Neural crest cell (in vitro differentiated cells): ENCODE measurements around the gene GARNL3. TPM values are rescaled to one million over a fixed set of nuclear protein-coding genes. Genes with fewer than 3 reads are reported as not detected.

ENCODE experiments used
- DNase-seq: peaks from one replicate; pipeline ENCODE4 v3.0.0; 2021; ENCODE audit warnings: low read depth, mixed read lengths, low spot score
- H3K27ac Mint-ChIP-seq: one replicate; pipeline ENCODE4 v1.8.0; 2021; ENCODE audit warnings: mild to moderate bottlenecking, mixed read lengths; ENCODE audit not compliant: unreplicated experiment
- H3K27me3 Mint-ChIP-seq: 2 replicates; pipeline ENCODE4 v1.8.0; 2021; ENCODE audit warnings: low read depth, mild to moderate bottlenecking, mixed read lengths
- H3K36me3 Mint-ChIP-seq: 2 replicates; pipeline ENCODE4 v1.8.0; 2021; ENCODE audit warnings: low read depth, mild to moderate bottlenecking, mixed read lengths
- H3K4me1 Mint-ChIP-seq: 2 replicates; pipeline ENCODE4 v1.8.0; 2021; ENCODE audit warnings: mixed read lengths
- H3K4me3 Mint-ChIP-seq: one replicate; pipeline ENCODE4 v1.8.0; 2021; ENCODE audit warnings: mild to moderate bottlenecking, mixed read lengths
- H3K9me3 Mint-ChIP-seq: 2 replicates; pipeline ENCODE4 v1.8.0; 2021; ENCODE audit warnings: mixed read lengths
- long read RNA-seq: library from polyadenylated mRNA; unstranded; transcript quantifications from one replicate; pipeline ENCODE4 v2.0.0, GENCODE V29; 2020
- total RNA-seq: library from RNA; stranded (reverse); gene quantifications from 2 replicates; pipeline ENCODE4 v1.2.1, GENCODE V29; 2021
- TF ChIP-seq, protein P1 (sequence below): fragments of 200-600 bp; sonication (generic); conservative IDR thresholded peaks from 2 replicates; pipeline ENCODE4 v1.5.0; 2021; ENCODE audit warnings: antibody characterized with exemption, mild to moderate bottlenecking

GARNL3 gene, protein sequence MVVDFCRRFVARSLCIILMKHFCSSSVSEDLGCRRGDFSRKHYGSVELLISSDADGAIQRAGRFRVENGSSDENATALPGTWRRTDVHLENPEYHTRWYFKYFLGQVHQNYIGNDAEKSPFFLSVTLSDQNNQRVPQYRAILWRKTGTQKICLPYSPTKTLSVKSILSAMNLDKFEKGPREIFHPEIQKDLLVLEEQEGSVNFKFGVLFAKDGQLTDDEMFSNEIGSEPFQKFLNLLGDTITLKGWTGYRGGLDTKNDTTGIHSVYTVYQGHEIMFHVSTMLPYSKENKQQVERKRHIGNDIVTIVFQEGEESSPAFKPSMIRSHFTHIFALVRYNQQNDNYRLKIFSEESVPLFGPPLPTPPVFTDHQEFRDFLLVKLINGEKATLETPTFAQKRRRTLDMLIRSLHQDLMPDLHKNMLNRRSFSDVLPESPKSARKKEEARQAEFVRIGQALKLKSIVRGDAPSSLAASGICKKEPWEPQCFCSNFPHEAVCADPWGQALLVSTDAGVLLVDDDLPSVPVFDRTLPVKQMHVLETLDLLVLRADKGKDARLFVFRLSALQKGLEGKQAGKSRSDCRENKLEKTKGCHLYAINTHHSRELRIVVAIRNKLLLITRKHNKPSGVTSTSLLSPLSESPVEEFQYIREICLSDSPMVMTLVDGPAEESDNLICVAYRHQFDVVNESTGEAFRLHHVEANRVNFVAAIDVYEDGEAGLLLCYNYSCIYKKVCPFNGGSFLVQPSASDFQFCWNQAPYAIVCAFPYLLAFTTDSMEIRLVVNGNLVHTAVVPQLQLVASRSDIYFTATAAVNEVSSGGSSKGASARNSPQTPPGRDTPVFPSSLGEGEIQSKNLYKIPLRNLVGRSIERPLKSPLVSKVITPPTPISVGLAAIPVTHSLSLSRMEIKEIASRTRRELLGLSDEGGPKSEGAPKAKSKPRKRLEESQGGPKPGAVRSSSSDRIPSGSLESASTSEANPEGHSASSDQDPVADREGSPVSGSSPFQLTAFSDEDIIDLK
- total RNA-seq, result 10.3 and 10.5 TPM in 2 replicates
- long read RNA-seq, partial matches to known transcripts, result 1 of 8 reads
- long read RNA-seq, other reads (novel, unspliced or antisense), result 7 of 8 reads

DNA sequence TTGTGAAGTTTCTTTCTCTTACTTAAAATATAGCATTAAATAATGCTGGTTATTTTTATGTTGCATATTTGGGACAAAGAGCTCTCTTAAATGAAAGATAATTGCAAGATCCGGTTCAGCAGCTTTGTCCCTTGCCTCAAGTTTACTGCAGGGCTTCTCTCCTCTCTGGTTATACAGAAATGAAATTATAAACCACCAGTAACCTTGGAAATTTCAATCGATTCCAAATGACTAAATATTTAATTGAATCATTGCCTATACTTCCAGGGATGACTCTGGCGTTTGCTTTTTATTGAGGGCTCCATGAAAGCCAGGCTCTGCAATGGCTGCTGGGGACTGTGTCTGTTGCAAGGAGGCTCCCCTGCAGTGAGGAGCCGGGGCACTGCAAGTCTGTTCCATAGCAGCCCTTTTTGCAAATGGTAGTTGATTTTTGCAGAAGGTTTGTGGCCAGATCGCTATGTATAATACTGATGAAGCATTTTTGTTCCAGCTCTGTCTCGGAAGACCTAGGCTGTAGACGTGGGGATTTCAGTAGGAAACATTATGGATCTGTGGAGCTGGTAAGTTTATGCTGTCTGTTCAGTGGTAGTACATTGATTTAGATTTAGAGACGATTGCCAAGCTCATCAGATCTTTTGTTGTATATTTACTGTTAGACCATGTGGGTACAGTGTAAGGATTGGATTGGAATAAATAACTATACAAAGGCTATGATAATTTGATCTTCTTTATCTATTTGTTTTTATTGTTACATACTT is at the start of gene GARNL3:
GARNL3 (plus strand) TSS at position 313 of the 758 bp plus-strand sequence; CDS start at position 417, 104 bp downstream.
- Mint-ChIP-seq H3K36me3 (no peaks in the 10 kb centered on the region), H3K9me3 (no peaks in the 10 kb centered on the region), H3K4me3 (no peak within 1 kb of the TSS), H3K27ac (no peak within 1 kb of the TSS), H3K27me3 (no peaks in the 10 kb centered on the region), H3K4me1 (peaks cover 12% of the 10 kb centered on the region)
- TF ChIP-seq, protein P1, sequence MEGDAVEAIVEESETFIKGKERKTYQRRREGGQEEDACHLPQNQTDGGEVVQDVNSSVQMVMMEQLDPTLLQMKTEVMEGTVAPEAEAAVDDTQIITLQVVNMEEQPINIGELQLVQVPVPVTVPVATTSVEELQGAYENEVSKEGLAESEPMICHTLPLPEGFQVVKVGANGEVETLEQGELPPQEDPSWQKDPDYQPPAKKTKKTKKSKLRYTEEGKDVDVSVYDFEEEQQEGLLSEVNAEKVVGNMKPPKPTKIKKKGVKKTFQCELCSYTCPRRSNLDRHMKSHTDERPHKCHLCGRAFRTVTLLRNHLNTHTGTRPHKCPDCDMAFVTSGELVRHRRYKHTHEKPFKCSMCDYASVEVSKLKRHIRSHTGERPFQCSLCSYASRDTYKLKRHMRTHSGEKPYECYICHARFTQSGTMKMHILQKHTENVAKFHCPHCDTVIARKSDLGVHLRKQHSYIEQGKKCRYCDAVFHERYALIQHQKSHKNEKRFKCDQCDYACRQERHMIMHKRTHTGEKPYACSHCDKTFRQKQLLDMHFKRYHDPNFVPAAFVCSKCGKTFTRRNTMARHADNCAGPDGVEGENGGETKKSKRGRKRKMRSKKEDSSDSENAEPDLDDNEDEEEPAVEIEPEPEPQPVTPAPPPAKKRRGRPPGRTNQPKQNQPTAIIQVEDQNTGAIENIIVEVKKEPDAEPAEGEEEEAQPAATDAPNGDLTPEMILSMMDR, result no peak
- DNase-seq, result no peak

DNA sequence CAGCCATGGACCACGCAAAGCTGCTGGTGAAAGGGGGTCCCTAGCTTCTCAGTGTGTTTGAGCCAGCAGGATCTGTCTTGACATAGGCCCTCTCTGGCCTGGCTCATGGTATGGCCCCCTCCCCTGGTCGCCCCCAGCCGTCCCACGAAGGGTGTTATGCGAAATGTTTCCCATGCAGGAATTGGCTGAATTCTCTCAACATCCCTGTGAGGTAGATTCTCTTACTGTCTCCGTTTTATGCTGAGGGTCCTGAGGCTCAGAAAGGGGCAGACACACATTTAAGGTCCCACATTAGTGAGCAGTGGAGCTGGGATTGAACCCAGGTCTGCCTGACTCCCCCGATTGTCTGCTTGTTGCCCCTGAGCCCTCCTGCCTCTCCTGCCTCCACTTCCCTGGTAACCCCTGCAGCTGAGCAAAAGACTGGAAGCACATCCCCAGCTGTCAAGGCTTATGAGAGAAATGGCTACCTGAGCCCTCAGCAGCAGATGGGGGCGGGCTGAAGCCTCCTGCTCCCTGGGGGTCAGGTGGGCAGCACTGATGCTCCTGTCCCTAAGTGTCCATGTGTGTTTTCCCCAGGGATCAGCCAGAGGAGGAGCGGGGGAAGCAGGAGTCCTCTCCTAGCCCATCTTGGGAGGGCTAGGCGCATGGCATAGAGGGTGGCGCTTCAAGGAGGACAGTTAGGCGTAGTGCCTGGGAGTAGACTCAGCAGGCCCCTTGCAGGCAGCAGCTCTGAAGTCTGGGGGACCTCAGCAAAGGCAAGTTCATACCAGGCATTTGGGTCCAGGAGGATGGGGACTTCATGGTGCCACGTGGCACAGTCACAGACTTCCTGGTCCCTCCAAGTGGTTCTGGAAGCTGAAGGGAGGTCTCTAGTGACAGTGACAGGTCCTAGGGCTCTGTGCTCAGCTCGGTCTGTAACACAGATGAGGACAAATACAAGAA is 49.0 kb upstream of the GARNL3 start:
- Mint-ChIP-seq H3K9me3 (no peaks in the 10 kb centered on the region), H3K27me3 (no peaks in the 10 kb centered on the region), H3K27ac (no peak overlapping the region), H3K4me1 (no peaks in the 10 kb centered on the region), H3K36me3 (no peaks in the 10 kb centered on the region), H3K4me3 (no peak overlapping the region)
- TF ChIP-seq, protein P1, result no peak
- no peak for DNase-seq

DNA sequence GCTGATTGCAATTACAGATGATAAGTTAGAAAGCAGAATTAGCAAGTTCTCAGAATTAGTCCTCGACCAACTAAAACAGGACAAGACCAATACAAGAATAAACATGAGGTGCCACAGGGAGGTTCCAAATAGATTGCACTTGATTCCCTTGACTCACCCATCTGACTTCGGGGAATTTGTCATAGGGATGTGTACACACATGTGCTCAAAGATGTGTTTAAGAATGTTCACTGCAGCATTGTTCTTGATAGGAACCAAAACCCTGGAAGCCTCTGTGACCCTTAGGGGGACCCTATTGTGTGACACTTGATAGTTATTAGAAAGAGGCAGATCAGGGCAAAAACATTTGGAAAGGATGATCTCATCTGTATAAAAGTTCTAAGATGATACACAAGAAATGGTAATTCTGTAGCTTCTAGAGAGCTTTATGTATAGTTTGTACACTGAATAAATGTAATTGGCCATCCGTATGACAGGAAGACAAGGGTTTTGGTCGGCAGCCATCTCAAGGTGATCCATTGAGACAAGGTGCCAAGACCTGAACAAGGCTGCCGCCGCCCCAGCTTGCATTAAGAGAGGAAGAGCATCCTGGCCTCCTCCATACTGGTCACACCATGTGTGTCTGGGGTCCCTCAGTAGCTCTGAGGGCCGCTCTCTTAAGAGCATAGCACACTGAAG is 48.2 kb upstream of the GARNL3 start:
- no peak overlapping the region for H3K4me3 Mint-ChIP-seq
- peaks cover 1% of the 10 kb centered on the region for H3K27me3 Mint-ChIP-seq
- no peaks in the 10 kb centered on the region for H3K9me3 Mint-ChIP-seq
- H3K36me3 Mint-ChIP-seq, result no peaks in the 10 kb centered on the region
- DNase-seq, result no peak
- TF ChIP-seq, protein P1, result no peak
- no peak overlapping the region for H3K27ac Mint-ChIP-seq
- no peaks in the 10 kb centered on the region for H3K4me1 Mint-ChIP-seq

DNA sequence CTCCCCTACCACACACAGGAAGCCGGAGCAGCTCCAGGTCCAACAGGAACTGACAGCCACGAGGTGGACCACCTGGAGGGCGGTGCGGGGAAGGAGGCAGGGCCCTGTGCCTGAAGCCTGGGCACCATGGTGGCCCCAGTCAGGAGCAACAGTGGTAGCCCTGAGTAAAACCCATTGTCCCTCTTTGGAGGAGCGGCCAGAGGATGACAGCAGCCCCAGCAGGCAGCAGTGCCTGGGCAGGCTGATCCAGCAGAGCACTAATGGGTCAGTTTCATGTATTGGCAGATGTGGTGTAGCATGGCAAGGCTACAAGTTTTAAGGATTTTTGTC is 47.7 kb upstream of the GARNL3 start:
- no peaks in the 10 kb centered on the region for H3K4me1 Mint-ChIP-seq

More for the DNA sequence above, 47.7 kb upstream of the GARNL3 start:
- no peak overlapping the region for H3K4me3 Mint-ChIP-seq
- H3K27me3 Mint-ChIP-seq, result peaks cover 4% of the 10 kb centered on the region
- TF ChIP-seq, protein P1, result no peak
- no peak for DNase-seq
- no peaks in the 10 kb centered on the region for H3K9me3 Mint-ChIP-seq
- H3K36me3 Mint-ChIP-seq, result no peaks in the 10 kb centered on the region
- H3K27ac Mint-ChIP-seq, result no peak overlapping the region
